H1 (cell line): Measurements from ENCODE around the gene CORIN.

ENCODE experiments used
- CEBPB ChIP-seq: IDR thresholded peaks from 2 replicates; pipeline ENCODE4 v1.6.1; 2012; ENCODE audit warnings: low read depth, low read length
- EP300 ChIP-seq, 2 experiments: IDR thresholded peaks; 1 replicate in 1 of 2; 2 replicates in 1 of 2; pipeline ENCODE4 v1.6.1; 2011 to 2012; ENCODE audit warnings: low read depth in 2 of 2, low read length in 2 of 2, mild to moderate bottlenecking in 2 of 2, borderline replicate concordance in 1 of 2, inconsistent platforms in 1 of 2, moderate library complexity in 1 of 2
- GTF2F1 ChIP-seq: IDR thresholded peaks from 2 replicates; pipeline ENCODE4 v1.6.1; 2012; ENCODE audit warnings: low read depth, low read length, improper control_type of control experiment, borderline replicate concordance
- HDAC6 ChIP-seq: IDR thresholded peaks from one replicate; pipeline ENCODE4 v1.7.1; 2012; ENCODE audit warnings: low read depth, mild to moderate bottlenecking, inconsistent platforms, low read length, moderate library complexity
- JUN ChIP-seq: IDR thresholded peaks from 2 replicates; pipeline ENCODE4 v1.6.1; 2011; ENCODE audit warnings: low read depth, mild to moderate bottlenecking, improper control_type of control experiment, low read length
- MAFK ChIP-seq: IDR thresholded peaks from 2 replicates; pipeline ENCODE4 v1.6.1; 2012; ENCODE audit warnings: low read depth, mild to moderate bottlenecking, improper control_type of control experiment, low read length
- POLR2A ChIP-seq, 2 experiments: IDR thresholded peaks; 1 replicate in 1 of 2; 2 replicates in 1 of 2; pipeline ENCODE4 v1.6.1; 2011; ENCODE audit warnings: low read depth in 2 of 2, low read length in 2 of 2, mild to moderate bottlenecking in 2 of 2; ENCODE audit errors: control extremely low read depth in 1 of 2
- POLR2AphosphoS5 ChIP-seq: IDR thresholded peaks from 2 replicates; pipeline ENCODE4 v1.6.1; 2011; ENCODE audit warnings: low read depth, low read length
- SIX5 ChIP-seq: IDR thresholded peaks from 2 replicates; pipeline ENCODE4 v1.6.1; 2011; ENCODE audit warnings: mild to moderate bottlenecking, low read depth, low read length
- TAF1 ChIP-seq: IDR thresholded peaks from 2 replicates; pipeline ENCODE4 v1.6.1; 2011; ENCODE audit warnings: mild to moderate bottlenecking, low read depth, low read length
- TF ChIP-seq, protein P1 (sequence below), 3 experiments: IDR thresholded peaks; 1 replicate in 2 of 3; 2 replicates in 1 of 3; pipeline versions ENCODE4 v1.5.1 to v1.6.1; 2011; ENCODE audit warnings: low read length in 3 of 3, mild to moderate bottlenecking in 3 of 3, inconsistent platforms in 2 of 3, low read depth in 1 of 3, moderate library complexity in 1 of 3; ENCODE audit not compliant: insufficient read depth in 1 of 3; ENCODE audit errors: control extremely low read depth in 1 of 3
- TF ChIP-seq, protein P2 (sequence below): IDR thresholded peaks from 2 replicates; pipeline ENCODE4 v1.6.1; 2012; ENCODE audit warnings: low read length, inconsistent platforms

DNA sequence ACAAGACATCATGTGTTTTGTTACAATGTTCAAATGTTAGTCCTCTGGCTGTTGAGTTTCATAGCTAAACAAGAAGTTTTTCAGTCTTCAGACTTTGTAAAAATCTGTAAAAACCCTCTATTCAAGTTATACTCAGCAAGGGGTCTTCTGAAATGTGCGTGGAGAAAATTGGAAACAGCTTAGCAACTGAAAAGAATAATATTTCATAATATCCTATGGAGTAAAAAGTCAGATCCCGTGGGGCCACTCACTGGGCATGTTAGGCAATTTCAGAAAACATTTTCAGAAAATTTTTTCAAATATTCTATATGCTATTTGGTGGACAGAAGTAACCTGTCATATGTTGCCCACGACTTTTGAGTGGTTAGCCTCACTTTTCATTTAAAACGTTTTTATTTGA is 118.3 kb downstream of the CORIN start:
- TF ChIP-seq, protein P1, sequence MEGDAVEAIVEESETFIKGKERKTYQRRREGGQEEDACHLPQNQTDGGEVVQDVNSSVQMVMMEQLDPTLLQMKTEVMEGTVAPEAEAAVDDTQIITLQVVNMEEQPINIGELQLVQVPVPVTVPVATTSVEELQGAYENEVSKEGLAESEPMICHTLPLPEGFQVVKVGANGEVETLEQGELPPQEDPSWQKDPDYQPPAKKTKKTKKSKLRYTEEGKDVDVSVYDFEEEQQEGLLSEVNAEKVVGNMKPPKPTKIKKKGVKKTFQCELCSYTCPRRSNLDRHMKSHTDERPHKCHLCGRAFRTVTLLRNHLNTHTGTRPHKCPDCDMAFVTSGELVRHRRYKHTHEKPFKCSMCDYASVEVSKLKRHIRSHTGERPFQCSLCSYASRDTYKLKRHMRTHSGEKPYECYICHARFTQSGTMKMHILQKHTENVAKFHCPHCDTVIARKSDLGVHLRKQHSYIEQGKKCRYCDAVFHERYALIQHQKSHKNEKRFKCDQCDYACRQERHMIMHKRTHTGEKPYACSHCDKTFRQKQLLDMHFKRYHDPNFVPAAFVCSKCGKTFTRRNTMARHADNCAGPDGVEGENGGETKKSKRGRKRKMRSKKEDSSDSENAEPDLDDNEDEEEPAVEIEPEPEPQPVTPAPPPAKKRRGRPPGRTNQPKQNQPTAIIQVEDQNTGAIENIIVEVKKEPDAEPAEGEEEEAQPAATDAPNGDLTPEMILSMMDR (IDR thresholded peaks at IDR 0.05; ENCODE audit: control extremely low read depth in 1 of 3, insufficient read depth in 1 of 3, low read depth in 1 of 3, low read length in 3 of 3): no peak
- no peak for TF ChIP-seq POLR2A (IDR thresholded peaks at IDR 0.05; ENCODE audit: control extremely low read depth in 1 of 2, low read depth in 2 of 2, low read length in 2 of 2)
- no peak for TF ChIP-seq TAF1
- no peak for TF ChIP-seq POLR2AphosphoS5
- TF ChIP-seq CEBPB: no peak
- TF ChIP-seq SIX5: no peak
- TF ChIP-seq JUN: no peak
- no peak for TF ChIP-seq MAFK
- TF ChIP-seq, protein P2, sequence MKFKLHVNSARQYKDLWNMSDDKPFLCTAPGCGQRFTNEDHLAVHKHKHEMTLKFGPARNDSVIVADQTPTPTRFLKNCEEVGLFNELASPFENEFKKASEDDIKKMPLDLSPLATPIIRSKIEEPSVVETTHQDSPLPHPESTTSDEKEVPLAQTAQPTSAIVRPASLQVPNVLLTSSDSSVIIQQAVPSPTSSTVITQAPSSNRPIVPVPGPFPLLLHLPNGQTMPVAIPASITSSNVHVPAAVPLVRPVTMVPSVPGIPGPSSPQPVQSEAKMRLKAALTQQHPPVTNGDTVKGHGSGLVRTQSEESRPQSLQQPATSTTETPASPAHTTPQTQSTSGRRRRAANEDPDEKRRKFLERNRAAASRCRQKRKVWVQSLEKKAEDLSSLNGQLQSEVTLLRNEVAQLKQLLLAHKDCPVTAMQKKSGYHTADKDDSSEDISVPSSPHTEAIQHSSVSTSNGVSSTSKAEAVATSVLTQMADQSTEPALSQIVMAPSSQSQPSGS: no peak
- no peak for TF ChIP-seq EP300 (IDR thresholded peaks at IDR 0.05; ENCODE audit: borderline replicate concordance in 1 of 2, low read depth in 2 of 2, low read length in 2 of 2)
- TF ChIP-seq GTF2F1: no peak
- no peak for TF ChIP-seq HDAC6
